ENCODE measurements around the gene DNAH3.
A peak's percentile ranks its signal among the peaks of the same experiment; 100 is the strongest.

DNAH3 gene

DNA sequence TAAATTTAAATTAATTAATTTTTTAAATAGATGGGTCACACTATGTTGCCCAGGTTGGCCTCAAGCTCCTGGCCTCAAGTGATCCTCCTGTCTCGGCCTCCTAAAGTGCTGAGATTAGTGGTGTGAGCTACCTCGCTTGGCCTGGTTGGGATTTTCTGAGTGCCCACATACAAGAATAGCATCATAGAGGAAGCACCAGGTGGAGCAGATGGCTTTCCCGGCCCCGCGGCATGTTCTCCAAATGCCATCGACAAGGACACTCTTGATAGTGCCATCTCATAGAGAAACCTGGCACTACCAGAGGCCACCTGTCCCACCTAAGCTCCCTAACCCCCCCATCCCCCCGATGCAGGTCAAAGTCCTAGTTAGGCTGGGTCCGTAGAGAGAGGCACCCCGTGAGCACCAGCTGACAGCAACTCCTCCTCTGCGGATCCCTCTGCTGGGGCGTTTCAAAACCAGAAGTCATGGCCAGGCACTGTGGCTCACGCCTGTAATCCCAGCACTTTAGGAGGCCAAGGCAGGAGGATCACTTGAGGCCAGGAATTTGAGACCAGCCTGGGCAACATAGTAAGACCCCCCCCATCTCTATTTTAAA, 65.9 kb downstream of the DNAH3 start:
- H3K4me1 Mint-ChIP-seq: peaks cover 5% of the 10 kb centered on the region
- no peak for DNase-seq
- peaks cover 4% of the 10 kb centered on the region for H3K9me3 Mint-ChIP-seq
- H3K27ac Mint-ChIP-seq: no peak overlapping the region
- TF ChIP-seq, protein P1, sequence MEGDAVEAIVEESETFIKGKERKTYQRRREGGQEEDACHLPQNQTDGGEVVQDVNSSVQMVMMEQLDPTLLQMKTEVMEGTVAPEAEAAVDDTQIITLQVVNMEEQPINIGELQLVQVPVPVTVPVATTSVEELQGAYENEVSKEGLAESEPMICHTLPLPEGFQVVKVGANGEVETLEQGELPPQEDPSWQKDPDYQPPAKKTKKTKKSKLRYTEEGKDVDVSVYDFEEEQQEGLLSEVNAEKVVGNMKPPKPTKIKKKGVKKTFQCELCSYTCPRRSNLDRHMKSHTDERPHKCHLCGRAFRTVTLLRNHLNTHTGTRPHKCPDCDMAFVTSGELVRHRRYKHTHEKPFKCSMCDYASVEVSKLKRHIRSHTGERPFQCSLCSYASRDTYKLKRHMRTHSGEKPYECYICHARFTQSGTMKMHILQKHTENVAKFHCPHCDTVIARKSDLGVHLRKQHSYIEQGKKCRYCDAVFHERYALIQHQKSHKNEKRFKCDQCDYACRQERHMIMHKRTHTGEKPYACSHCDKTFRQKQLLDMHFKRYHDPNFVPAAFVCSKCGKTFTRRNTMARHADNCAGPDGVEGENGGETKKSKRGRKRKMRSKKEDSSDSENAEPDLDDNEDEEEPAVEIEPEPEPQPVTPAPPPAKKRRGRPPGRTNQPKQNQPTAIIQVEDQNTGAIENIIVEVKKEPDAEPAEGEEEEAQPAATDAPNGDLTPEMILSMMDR (IDR thresholded peaks at IDR 0.05): no peak
- H3K4me3 Mint-ChIP-seq: no peak overlapping the region
- no peaks in the 10 kb centered on the region for H3K36me3 Mint-ChIP-seq (ENCODE audit: low read depth)
- H3K27me3 Mint-ChIP-seq (ENCODE audit: low read depth, poor library complexity): peaks cover 2% of the 10 kb centered on the region

DNA sequence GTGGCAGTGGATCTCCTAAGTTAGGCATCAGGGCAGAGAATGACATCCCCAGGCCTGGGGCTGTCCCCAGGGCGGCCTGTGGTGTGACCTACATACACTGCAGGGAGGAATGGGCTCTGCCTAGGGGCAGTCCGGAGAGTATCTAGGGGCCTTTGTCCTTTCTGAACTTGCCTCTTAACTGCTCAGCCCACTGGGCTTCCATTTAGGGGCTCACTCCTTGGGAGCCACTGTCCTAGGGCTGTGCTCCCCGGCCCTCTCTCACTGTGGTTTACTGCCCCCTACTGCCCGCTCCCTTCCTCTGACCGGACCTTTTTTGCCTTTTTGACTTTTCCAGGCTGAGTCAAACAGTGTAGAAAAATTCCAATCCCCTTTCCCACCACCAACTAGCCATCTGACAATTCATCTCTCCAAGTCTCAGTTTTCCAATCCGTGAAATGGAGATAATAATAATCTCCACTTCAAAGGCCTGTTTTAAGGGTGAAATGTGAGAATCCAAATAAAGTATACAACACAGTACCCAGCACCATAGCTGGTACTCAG, 66.8 kb downstream of the DNAH3 start:
- Mint-ChIP-seq H3K27ac (no peak overlapping the region), H3K27me3 (ENCODE audit: low read depth, poor library complexity) (peaks cover 2% of the 10 kb centered on the region), H3K9me3 (no peaks in the 10 kb centered on the region), H3K4me3 (no peak overlapping the region), H3K4me1 (peaks cover 5% of the 10 kb centered on the region), H3K36me3 (ENCODE audit: low read depth) (no peaks in the 10 kb centered on the region)
- TF ChIP-seq, protein P1 (IDR thresholded peaks at IDR 0.05): peak; percentile 71
- peak; percentile 72 for DNase-seq

DNA sequence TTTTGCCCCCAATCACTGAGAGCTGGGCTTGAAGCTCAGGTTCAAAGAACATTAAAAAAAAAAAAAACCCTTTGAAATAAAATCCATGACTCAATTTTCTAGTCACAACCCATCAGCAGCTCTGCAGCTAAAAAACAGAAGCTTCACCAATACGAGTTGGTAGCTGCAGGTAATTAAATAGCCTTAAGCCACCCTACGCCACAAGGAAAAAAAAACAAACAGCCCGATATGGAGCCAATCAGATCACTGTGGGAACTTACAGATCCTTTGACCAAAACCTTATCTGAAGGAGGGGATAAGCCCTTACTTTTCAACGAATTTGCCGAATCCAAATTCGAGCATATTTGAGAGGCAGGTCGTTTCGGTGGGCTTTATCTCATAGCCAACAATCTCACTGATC, 69.3 kb downstream of the DNAH3 start:
- H3K27me3 Mint-ChIP-seq (ENCODE audit: low read depth, poor library complexity): peaks cover 4% of the 10 kb centered on the region
- DNase-seq: no peak
- H3K4me1 Mint-ChIP-seq: no peaks in the 10 kb centered on the region
- H3K4me3 Mint-ChIP-seq: no peak overlapping the region
- no peaks in the 10 kb centered on the region for H3K36me3 Mint-ChIP-seq (ENCODE audit: low read depth)
- no peaks in the 10 kb centered on the region for H3K9me3 Mint-ChIP-seq
- no peak overlapping the region for H3K27ac Mint-ChIP-seq
- TF ChIP-seq, protein P1 (IDR thresholded peaks at IDR 0.05): no peak

- no peak overlapping the region for H3K4me3 Mint-ChIP-seq
Measured at GRCh38 chr16:21078563-21078962, 72.1 kb downstream of the DNAH3 start.

DNA sequence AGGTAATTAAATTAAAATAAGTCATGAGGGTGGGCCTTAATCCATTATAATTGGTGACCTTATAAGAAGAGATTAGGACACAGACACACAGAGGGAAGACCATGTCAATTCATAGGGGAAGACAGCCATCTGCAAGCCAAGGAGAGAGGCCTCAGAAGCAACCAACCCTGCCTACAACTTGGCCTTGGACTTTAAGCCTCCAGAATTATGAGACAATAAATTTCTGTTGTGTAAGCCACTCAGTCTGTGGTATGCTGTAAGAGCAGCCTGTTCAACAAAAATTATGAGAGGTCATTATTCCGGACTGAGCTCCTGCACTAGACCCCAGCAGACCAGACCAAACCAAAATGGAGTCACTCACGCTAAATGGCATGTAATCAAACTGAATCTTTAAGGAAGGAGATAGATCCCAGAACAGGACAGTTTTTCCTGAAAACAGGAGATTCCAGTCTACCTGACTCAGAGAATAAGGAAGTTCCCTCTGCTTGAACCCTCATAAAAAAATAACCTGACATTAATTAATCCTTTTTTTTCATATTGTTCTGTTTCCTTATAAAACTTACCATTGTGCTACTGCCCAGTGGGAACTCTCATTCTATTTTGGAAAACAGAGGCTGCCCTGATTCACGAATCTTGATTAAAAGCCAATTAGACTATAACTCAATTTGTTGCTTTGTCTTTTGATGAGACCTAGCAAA, 74.3 kb downstream of the DNAH3 start:
- Mint-ChIP-seq H3K4me3 (no peak overlapping the region), H3K27me3 (ENCODE audit: low read depth, poor library complexity) (peaks cover 4% of the 10 kb centered on the region), H3K27ac (no peak overlapping the region), H3K36me3 (ENCODE audit: low read depth) (no peaks in the 10 kb centered on the region), H3K4me1 (no peaks in the 10 kb centered on the region), H3K9me3 (peaks cover 8% of the 10 kb centered on the region)
- no peak for DNase-seq
- TF ChIP-seq, protein P1 (IDR thresholded peaks at IDR 0.05): no peak

More at GRCh38 chr16:21078563-21078962, 72.1 kb downstream of the DNAH3 start:
- TF ChIP-seq, protein P1 (IDR thresholded peaks at IDR 0.05): no peak
- no peak for DNase-seq
- H3K4me1 Mint-ChIP-seq: no peaks in the 10 kb centered on the region
- no peak overlapping the region for H3K27ac Mint-ChIP-seq
- H3K27me3 Mint-ChIP-seq (ENCODE audit: low read depth, poor library complexity): peaks cover 4% of the 10 kb centered on the region
- H3K9me3 Mint-ChIP-seq: peaks cover 8% of the 10 kb centered on the region
- H3K36me3 Mint-ChIP-seq (ENCODE audit: low read depth): no peaks in the 10 kb centered on the region
